Esophagus squamous epithelium (tissue), 5 donors: ENCODE results near the gene DNER. TPM values are rescaled to one million over a fixed set of nuclear protein-coding genes. Genes with fewer than 3 reads are reported as not detected.
"Not testable (repeated sequence)": the region's sequence is repeated elsewhere in the genome, so short reads cannot be mapped to it uniquely, and the experiment has no call there.

Experiments
- DNase-seq: peaks from one replicate; lab custom pipeline; 2025; lab: John Stamatoyannopoulos, UW
- H3K27ac ChIP-seq, 4 donors: fragments of 200-600 bp; sonication (generic); one replicate each; pipeline ENCODE4 v1.5.1; 2016 to 2019; ENCODE audit warnings: mild to moderate bottlenecking in 1 of 4
- H3K27me3 ChIP-seq, 4 donors: fragments of 200-600 bp; sonication (generic); 1 replicate in 3 of 4; 2 replicates in 1 of 4; pipeline versions ENCODE4 v1.5.1 to v1.6.0; 2017 to 2021; ENCODE audit warnings: antibody characterized with exemption in 1 of 4
- H3K36me3 ChIP-seq, 3 donors: fragments of 200-600 bp; sonication (generic); one replicate each; pipeline ENCODE4 v1.5.1; 2016 to 2019
- H3K4me1 ChIP-seq, 3 donors: fragments of 200-600 bp; sonication (generic); one replicate each; pipeline ENCODE4 v1.5.1; 2017 to 2019
- H3K4me3 ChIP-seq, 4 donors: fragments of 200-600 bp; sonication (generic); 1 replicate in 3 of 4; 2 replicates in 1 of 4; pipeline ENCODE4 v1.5.1; 2016 to 2019; ENCODE audit warnings: mild to moderate bottlenecking in 2 of 4, moderate library complexity in 1 of 4
- H3K9me3 ChIP-seq, 3 donors: fragments of 200-600 bp; sonication (generic); one replicate each; pipeline ENCODE4 v1.5.1; 2016 to 2019
- POLR2A ChIP-seq, 4 donors: fragments of 450-650 bp; IDR thresholded peaks; one replicate each; pipeline ENCODE4 v1.6.1; 2017; ENCODE audit warnings: antibody characterized with exemption in 4 of 4, mild to moderate bottlenecking in 4 of 4, moderate library complexity in 3 of 4
- WGBS, 2 donors: methylation state at CpG; one replicate each; pipeline ENCODE4 v1.1.5; 2018; 5-methylcytosine and 5-hydroxymethylcytosine counted together
- intact Hi-C: fragments of 100-400 bp; cut with DNase I; formaldehyde crosslinking; loops from one replicate; pipeline ENCODE4 v1.15.0; 2022
- total RNA-seq, 4 donors: library from RNA; depleted of rRNA; stranded (reverse); fragments of >200 nt; gene quantifications; one replicate each; pipeline ENCODE4 v1.1.0, GENCODE V29; 2016
- TF ChIP-seq, protein P1 (sequence below), 6 experiments: fragments of 450-650 bp in 4 of 6; fragments of 200-600 bp in 2 of 6; sonication (generic) in 2 of 6; IDR thresholded peaks; one replicate each; pipeline ENCODE4 v1.5.1; 2016 to 2019; ENCODE audit warnings: antibody characterized with exemption in 6 of 6, mild to moderate bottlenecking in 4 of 6, moderate library complexity in 4 of 6
- donor health status: DM: yes; HTN: yes; CAD: no.

DNER gene
- total RNA-seq, 4 donors from 2014 or later, result 0.27 to 2.5 (median 0.91) TPM

DNA sequence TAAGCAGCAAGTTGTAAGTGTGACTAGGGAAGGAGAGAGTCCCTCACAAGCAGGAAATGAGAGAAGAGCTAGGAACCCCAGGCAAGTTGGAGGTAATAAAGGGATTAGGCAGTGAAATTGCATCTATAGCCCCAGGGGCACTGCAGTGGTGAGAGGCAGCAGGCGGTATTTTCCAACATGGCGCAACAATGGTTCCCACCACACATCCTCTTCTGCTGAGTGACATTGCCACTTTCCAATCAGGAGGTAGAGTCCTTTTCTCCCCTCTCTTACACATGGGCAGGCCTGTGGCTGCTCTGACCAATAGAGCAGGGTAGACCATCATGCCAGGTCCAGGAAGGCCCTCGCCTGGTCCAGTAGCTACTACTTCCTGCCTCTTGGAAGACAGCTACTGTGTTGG lies 86.6 kb downstream of the DNER start:
- no peaks in the 10 kb centered on the region for H3K4me1 ChIP-seq
- 61 to 73% methylated on average over 2 to 3 of the region's 3 CpGs for WGBS, 2 donors
- no peaks in the 10 kb centered on the region for H3K9me3 ChIP-seq
- no peak overlapping the region for H3K4me3 ChIP-seq
- no peaks in the 10 kb centered on the region for H3K27me3 ChIP-seq
- intact Hi-C loops, result no loop called here
- no peak for DNase-seq
- no peak overlapping the region for H3K27ac ChIP-seq
- no peaks in the 10 kb centered on the region for H3K36me3 ChIP-seq
- TF ChIP-seq, protein P1, sequence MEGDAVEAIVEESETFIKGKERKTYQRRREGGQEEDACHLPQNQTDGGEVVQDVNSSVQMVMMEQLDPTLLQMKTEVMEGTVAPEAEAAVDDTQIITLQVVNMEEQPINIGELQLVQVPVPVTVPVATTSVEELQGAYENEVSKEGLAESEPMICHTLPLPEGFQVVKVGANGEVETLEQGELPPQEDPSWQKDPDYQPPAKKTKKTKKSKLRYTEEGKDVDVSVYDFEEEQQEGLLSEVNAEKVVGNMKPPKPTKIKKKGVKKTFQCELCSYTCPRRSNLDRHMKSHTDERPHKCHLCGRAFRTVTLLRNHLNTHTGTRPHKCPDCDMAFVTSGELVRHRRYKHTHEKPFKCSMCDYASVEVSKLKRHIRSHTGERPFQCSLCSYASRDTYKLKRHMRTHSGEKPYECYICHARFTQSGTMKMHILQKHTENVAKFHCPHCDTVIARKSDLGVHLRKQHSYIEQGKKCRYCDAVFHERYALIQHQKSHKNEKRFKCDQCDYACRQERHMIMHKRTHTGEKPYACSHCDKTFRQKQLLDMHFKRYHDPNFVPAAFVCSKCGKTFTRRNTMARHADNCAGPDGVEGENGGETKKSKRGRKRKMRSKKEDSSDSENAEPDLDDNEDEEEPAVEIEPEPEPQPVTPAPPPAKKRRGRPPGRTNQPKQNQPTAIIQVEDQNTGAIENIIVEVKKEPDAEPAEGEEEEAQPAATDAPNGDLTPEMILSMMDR (IDR thresholded peaks at IDR 0.05), result no peak
- TF ChIP-seq POLR2A (IDR thresholded peaks at IDR 0.05), result no peak

DNA sequence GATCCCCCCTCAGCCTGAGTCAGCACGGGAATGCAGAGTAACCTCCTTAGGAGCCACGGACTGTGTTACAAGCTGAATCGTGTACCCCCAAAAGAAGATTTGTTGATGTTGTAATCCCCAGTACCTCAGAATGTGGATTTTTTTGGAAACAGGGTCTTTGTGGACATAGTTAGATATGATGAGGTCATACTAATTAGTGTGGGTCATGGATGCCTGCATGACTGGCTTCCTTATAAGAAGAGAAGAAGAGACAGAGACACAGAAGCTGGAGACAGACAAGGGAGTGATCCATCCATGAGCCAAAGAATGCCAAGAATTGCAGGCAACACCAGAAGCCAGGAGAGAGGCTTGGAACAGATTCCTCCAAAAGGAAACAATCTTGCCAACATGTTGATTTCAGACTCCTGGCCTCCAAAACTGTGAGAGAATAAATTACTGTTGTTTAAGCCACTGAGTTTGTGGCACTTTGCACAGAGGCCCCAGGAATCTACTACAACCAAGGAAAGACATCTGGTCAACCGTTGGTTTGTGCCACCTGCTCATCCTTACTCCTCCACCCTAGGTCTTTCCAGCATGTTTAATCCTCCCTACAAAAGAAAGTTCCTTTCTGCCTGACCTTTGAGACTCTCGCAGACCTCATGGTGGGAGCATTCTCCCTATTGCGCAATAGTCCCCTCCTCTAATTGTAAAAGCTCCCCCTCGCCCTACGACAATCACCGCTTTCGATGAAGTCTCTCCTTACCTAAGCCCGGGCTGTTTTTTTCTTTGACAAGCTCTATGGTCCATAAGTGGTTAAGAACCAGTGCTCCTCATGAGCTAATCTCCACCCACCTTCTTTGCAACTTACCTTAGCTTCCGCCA lies 91.6 kb downstream of the DNER start:
- DNase-seq, result no peak
- Histone ChIP-seq H3K9me3 (no peaks in the 10 kb centered on the region), H3K36me3 (no peaks in the 10 kb centered on the region), H3K27me3 (no peaks in the 10 kb centered on the region), H3K4me1 (no peaks in the 10 kb centered on the region), H3K4me3 (no peak overlapping the region), H3K27ac (no peak overlapping the region)
- TF ChIP-seq, protein P1 (IDR thresholded peaks at IDR 0.05), result no peak
- TF ChIP-seq POLR2A (IDR thresholded peaks at IDR 0.05), result no peak
- 91% methylated on average over 9 to 10 of the region's 12 CpGs for WGBS, 2 donors
- intact Hi-C loops, result no loop called here

DNA sequence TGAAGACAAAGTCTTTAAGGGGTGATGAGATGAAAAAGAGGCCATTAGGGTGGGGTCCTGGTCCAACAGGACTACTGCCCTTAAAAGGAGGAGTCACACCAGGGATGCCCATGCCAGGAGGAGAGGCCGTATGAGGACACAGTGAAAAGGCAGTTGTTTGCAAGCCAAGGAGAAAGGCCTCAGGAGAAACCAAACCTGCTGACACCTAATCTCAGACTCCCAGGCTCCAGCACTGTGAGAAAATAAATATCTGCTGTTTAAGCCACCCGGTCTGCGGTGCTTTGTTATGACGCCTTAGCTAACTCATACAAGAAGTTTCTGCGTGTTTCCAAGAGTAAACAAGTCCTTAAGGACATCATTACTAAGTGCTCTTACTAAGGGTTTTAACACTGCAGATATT lies 93.6 kb downstream of the DNER start:
- no peaks in the 10 kb centered on the region for H3K36me3 ChIP-seq
- no peaks in the 10 kb centered on the region for H3K27me3 ChIP-seq
- no peaks in the 10 kb centered on the region for H3K4me1 ChIP-seq
- 64 to 67% methylated on average over 5 of the region's 5 CpGs for WGBS, 2 donors
- no peak for DNase-seq
- intact Hi-C loops, result no loop called here
- TF ChIP-seq POLR2A (IDR thresholded peaks at IDR 0.05), result no peak
- TF ChIP-seq, protein P1 (IDR thresholded peaks at IDR 0.05), result no peak
- no peak overlapping the region for H3K4me3 ChIP-seq
- H3K9me3 ChIP-seq, result no peaks in the 10 kb centered on the region
- H3K27ac ChIP-seq, result no peak overlapping the region

DNA sequence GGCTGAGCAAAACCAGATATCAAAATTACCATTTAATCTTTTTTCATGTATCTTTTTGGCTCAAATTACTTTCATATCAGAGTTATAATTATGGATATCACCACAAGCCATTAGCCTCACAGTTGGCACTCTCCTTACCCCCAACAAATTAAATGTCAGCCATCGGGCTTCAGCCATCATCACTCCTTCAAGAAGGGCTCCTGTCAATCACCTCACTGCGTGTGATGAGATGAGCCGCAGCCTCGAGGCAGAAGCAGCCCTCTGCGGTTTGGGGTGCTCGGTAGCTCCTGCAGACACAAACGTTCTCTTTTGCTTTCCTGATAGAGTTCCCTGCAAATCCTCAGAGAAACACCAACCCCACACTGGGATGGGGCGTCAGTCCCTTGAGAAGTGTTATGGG lies 94.1 kb downstream of the DNER start:
- WGBS, 2 donors, result 79 to 86% methylated on average over 7 to 8 of the region's 8 CpGs
- no peak overlapping the region for H3K27ac ChIP-seq
- intact Hi-C loops, result no loop called here
- no peaks in the 10 kb centered on the region for H3K4me1 ChIP-seq
- DNase-seq, result no peak
- H3K4me3 ChIP-seq, result no peak overlapping the region
- no peaks in the 10 kb centered on the region for H3K36me3 ChIP-seq
- no peak for TF ChIP-seq POLR2A (IDR thresholded peaks at IDR 0.05)
- TF ChIP-seq, protein P1 (IDR thresholded peaks at IDR 0.05), result no peak
- H3K9me3 ChIP-seq, result no peaks in the 10 kb centered on the region
- no peaks in the 10 kb centered on the region for H3K27me3 ChIP-seq

DNA sequence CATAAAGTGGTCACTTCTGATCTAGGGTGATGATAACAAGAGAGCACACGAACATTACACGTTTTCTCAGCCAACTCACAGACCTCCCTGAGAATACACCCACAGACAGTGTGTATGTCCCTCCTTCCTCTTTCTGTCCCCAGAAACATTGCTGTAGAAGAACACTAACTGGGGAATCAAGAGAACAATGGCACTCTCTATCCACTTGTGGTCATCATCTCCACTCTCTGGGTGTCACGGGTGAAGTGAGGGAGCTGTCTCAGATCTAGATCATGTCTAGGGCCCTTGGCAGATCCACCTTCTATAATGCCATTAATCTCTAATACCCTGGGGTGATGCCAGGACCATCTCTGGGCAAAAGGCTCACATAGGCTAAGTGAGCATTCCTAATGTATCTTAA lies 97.9 kb downstream of the DNER start:
- no peak for TF ChIP-seq POLR2A (IDR thresholded peaks at IDR 0.05)
- TF ChIP-seq, protein P1 (IDR thresholded peaks at IDR 0.05), result no peak
- H3K36me3 ChIP-seq, result no peaks in the 10 kb centered on the region
- no peaks in the 10 kb centered on the region for H3K9me3 ChIP-seq
- no peaks in the 10 kb centered on the region for H3K4me1 ChIP-seq
- 89 to 91% methylated on average over 3 of the region's 3 CpGs for WGBS, 2 donors
- no peak overlapping the region for H3K27ac ChIP-seq
- H3K4me3 ChIP-seq, result no peak overlapping the region
- H3K27me3 ChIP-seq, result no peaks in the 10 kb centered on the region
- intact Hi-C loops, result no loop called here
- no peak for DNase-seq

DNA sequence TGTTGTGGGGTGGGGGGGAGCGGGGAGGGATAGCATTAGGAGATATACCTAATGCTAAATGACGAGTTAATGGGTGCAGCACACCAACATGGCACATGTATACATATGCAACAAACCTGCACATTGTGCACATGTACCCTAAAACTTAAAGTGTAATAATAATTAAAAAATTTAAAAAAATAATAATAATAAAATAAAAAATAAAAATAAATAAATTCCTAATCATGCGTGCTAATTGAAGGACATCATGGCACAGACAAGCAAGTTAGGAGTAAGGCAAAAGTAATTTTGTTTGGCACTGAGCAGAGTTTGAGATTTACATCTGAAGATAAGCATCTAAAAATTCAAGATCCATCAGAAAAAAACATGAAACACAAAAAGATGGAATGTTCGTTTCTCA lies 100.3 kb downstream of the DNER start:
- H3K27me3 ChIP-seq, intact Hi-C loops, H3K4me1 ChIP-seq, H3K9me3 ChIP-seq, H3K4me3 ChIP-seq, H3K36me3 ChIP-seq, DNase-seq, H3K27ac ChIP-seq: not testable (repeated sequence)
- WGBS, 2 donors, result 68 to 76% methylated on average over 3 of the region's 4 CpGs
